Gastrocnemius medialis (tissue), 4 donors: ENCODE measurements around the gene EFCAB6. TPM values are rescaled to one million over a fixed set of nuclear protein-coding genes. Genes with fewer than 3 reads are reported as not detected.

Experiments
- ATAC-seq, 2 donors: fragments of 150-250 bp; one replicate each; pipeline ENCODE4 v1.9.1; 2016
- DNase-seq, 2 donors: peaks; one replicate each; pipeline ENCODE4 v3.0.0-alpha.2; 2019
- H3K27ac ChIP-seq, 4 donors: fragments of 200-600 bp; sonication (generic); 1 replicate in 1 of 4; 2 replicates in 3 of 4; pipeline ENCODE4 v1.5.1; 2016 to 2018; ENCODE audit warnings: mild to moderate bottlenecking in 2 of 4, moderate library complexity in 1 of 4
- H3K27me3 ChIP-seq, 3 donors: fragments of 200-600 bp; sonication (generic) in 2 of 3; 1 replicate in 1 of 3; 2 replicates in 2 of 3; pipeline versions ENCODE4 v1.5.1 to v1.6.0; 2016 to 2019; ENCODE audit warnings: mild to moderate bottlenecking in 1 of 3, moderate library complexity in 1 of 3
- H3K36me3 ChIP-seq, 2 donors: fragments of 200-600 bp; sonication (generic) in 1 of 2; one replicate each; pipeline ENCODE4 v1.5.1; 2017 to 2018
- H3K4me1 ChIP-seq, 2 donors: fragments of 200-600 bp; sonication (generic) in 1 of 2; one replicate each; pipeline ENCODE4 v1.5.1; 2016 to 2017; ENCODE audit warnings: mild to moderate bottlenecking in 2 of 2
- H3K4me3 ChIP-seq, 4 donors: fragments of 200-600 bp; sonication (generic) in 3 of 4; 1 replicate in 1 of 4; 2 replicates in 3 of 4; pipeline ENCODE4 v1.5.1; 2016 to 2019; ENCODE audit warnings: mild to moderate bottlenecking in 2 of 4
- H3K9me3 ChIP-seq, 3 donors: fragments of 200-600 bp; sonication (generic) in 2 of 3; 1 replicate in 1 of 3; 2 replicates in 2 of 3; pipeline ENCODE4 v1.5.1; 2016 to 2019
- POLR2A ChIP-seq, 2 donors: fragments of 450-650 bp; IDR thresholded peaks; one replicate each; pipeline ENCODE4 v1.6.1; 2017; ENCODE audit warnings: antibody characterized with exemption in 2 of 2, mild to moderate bottlenecking in 2 of 2, moderate library complexity in 2 of 2
- in situ Hi-C, 4 donors: fragments of 200-750 bp; cut with MboI; loops; one replicate each; pipeline versions ENCODE4 v1.15.0 to v1.8.0; 2017; ENCODE audit warnings: low sequenced_read_pairs in 4 of 4
- intact Hi-C: fragments of 100-400 bp; cut with DNase I; formaldehyde crosslinking; loops from one replicate; pipeline ENCODE4 v1.15.1; 2023; ENCODE audit warnings: low total_unique reads
- total RNA-seq, 4 donors: library from RNA; depleted of rRNA; stranded (reverse); fragments of >200 nt; gene quantifications; one replicate each; pipeline versions ENCODE4 v1.1.0 to v1.2.3, GENCODE V29; 2016
- TF ChIP-seq, protein P1 (sequence below), 5 experiments: fragments of 450-650 bp in 3 of 5; fragments of 200-600 bp in 2 of 5; sonication (generic) in 2 of 5; IDR thresholded peaks in 4 of 5; conservative IDR thresholded peaks in 1 of 5; 1 replicate in 4 of 5; 2 replicates in 1 of 5; pipeline ENCODE4 v1.5.1; 2016 to 2019; ENCODE audit warnings: antibody characterized with exemption in 5 of 5, mild to moderate bottlenecking in 3 of 5, moderate library complexity in 3 of 5

The EFCAB6 gene
- total RNA-seq, 4 donors from 2014 or later, result 0.07 to 4.4 (median 0.28) TPM

DNA sequence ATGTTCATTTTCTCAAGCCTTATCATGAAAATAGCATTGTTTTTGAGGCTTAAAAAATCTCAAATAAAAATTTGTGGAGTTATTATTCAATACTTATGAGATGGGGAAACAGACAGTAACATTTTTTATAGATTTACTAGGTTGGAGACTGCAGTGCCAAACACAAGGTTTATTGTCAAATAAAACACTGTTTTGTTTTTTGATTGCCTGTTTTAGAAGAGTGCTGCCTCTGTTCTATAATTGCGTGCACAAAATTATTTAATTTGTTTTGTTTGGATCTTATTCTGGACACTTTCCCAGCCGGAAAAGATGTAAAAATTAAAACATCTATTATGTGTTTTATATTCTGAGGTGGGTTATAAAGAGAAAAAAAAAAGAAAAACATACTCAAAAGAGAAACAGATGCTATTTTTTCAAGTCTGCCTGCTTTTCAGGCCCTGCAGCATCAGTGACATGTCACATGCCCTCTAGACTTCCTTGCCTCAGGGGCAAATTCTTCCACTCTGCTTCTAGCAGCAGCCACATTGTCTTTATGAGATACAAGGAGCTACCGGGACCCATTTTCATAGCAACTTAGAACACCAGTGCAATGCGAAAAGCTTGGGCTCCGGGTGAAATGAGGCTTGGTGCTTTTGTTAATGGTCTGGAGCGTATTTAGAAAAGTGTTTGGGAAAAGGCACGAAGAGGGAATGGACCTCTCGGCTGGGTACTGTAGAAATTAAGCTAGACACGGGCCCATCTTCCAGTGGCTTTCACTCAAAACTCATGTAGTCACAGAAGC is 77.5 kb downstream of the EFCAB6 start:
- H3K4me1 ChIP-seq, result no peaks in the 10 kb centered on the region
- TF ChIP-seq, protein P1, sequence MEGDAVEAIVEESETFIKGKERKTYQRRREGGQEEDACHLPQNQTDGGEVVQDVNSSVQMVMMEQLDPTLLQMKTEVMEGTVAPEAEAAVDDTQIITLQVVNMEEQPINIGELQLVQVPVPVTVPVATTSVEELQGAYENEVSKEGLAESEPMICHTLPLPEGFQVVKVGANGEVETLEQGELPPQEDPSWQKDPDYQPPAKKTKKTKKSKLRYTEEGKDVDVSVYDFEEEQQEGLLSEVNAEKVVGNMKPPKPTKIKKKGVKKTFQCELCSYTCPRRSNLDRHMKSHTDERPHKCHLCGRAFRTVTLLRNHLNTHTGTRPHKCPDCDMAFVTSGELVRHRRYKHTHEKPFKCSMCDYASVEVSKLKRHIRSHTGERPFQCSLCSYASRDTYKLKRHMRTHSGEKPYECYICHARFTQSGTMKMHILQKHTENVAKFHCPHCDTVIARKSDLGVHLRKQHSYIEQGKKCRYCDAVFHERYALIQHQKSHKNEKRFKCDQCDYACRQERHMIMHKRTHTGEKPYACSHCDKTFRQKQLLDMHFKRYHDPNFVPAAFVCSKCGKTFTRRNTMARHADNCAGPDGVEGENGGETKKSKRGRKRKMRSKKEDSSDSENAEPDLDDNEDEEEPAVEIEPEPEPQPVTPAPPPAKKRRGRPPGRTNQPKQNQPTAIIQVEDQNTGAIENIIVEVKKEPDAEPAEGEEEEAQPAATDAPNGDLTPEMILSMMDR (IDR thresholded peaks at IDR 0.05 in 4 of 5, conservative IDR thresholded peaks at IDR 0.05 in 1 of 5), result no peak
- no peak for TF ChIP-seq POLR2A (IDR thresholded peaks at IDR 0.05)
- no peak overlapping the region for H3K27ac ChIP-seq
- no peaks in the 10 kb centered on the region for H3K27me3 ChIP-seq
- ATAC-seq, result no peak
- no peak for DNase-seq
- H3K36me3 ChIP-seq, result no peaks in the 10 kb centered on the region
- in situ Hi-C loops (no loop called here), intact Hi-C loops (no loop called here)
- no peak overlapping the region for H3K4me3 ChIP-seq
- no peaks in the 10 kb centered on the region for H3K9me3 ChIP-seq

DNA sequence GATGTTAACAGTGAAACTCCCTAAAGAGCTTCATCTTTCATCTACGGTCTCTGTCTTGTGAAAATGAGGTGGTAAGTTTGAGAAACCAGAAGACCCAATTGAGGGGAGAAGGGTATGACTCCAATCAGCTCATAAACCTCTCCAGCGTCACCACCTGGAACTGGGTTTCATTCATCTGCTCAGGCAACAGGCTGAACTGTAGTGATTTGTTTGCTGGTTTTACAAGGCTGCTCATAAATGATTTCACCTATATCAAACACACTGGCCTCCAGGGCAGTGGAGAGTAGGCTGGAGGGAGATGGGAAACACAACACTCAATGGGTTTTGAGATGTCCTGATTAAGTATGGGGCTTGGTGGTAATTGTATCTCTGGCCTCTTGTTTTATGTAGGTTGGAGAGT is 79.0 kb downstream of the EFCAB6 start:
- no peak overlapping the region for H3K4me3 ChIP-seq
- H3K27me3 ChIP-seq, result no peaks in the 10 kb centered on the region
- no peak for DNase-seq
- intact Hi-C loops, result no loop called here
- ATAC-seq, result no peak
- no peak for TF ChIP-seq POLR2A (IDR thresholded peaks at IDR 0.05)
- TF ChIP-seq, protein P1 (IDR thresholded peaks at IDR 0.05 in 4 of 5, conservative IDR thresholded peaks at IDR 0.05 in 1 of 5), result no peak
- no peaks in the 10 kb centered on the region for H3K9me3 ChIP-seq
- H3K4me1 ChIP-seq, result no peaks in the 10 kb centered on the region
- in situ Hi-C loops, result no loop called here
- no peak overlapping the region for H3K27ac ChIP-seq
- H3K36me3 ChIP-seq, result no peaks in the 10 kb centered on the region

DNA sequence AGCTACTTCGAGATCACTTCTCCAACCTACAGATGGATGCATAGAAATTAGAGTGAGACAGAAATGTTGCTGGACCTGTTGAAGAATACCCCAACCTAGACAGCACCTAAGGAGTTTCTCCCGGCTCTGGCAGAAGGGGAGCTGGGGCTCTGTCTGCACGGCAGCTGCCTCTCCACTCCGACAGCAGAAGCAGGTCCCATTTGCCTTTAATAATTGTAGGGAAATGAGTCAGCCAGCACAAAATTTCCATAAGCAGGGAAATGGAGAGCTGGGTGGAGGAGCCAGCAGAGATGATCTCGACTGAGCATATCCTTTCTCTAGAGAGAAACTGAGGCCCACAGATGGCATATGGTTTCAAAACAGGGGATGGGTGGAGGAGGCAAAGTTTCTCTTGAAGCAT is 80.1 kb downstream of the EFCAB6 start:
- Histone ChIP-seq H3K27ac (no peak overlapping the region), H3K9me3 (no peaks in the 10 kb centered on the region), H3K4me1 (no peaks in the 10 kb centered on the region), H3K4me3 (no peak overlapping the region), H3K27me3 (no peaks in the 10 kb centered on the region), H3K36me3 (no peaks in the 10 kb centered on the region)
- DNase-seq (no peak), ATAC-seq (no peak)
- intact Hi-C loops (no loop called here), in situ Hi-C loops (no loop called here)
- TF ChIP-seq, protein P1 (IDR thresholded peaks at IDR 0.05 in 4 of 5, conservative IDR thresholded peaks at IDR 0.05 in 1 of 5), result no peak
- TF ChIP-seq POLR2A (IDR thresholded peaks at IDR 0.05), result no peak

DNA sequence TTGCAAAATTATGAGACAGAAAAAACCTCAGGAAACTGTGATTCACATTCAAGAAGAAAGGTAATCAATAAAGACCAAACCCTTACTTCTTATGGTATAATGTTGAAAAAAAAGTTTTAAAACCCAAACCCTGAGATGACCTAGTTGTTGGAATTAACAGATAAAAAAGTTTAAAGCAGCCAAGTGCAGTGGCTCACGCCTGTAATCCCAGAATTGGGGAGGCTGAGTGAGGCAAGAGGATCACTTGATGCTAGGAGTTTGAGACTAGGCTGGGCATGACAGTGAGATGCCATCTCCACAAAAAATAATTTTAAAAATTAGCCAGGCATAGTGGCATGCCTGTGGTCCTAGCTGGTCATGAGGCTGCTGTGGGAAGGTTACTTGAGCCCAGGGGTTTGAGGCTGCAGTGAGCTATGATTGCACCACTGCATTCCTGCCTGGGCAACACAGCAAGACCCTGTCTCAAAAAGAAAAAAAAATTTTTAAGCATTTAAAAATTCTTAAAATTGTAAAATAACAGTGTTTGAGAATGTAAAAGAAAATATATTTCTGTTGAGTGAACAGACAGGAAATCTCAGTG is 85.1 kb downstream of the EFCAB6 start:
- H3K36me3 ChIP-seq, result no peaks in the 10 kb centered on the region
- DNase-seq (no peak), ATAC-seq (no peak)
- TF ChIP-seq, protein P1 (IDR thresholded peaks at IDR 0.05 in 4 of 5, conservative IDR thresholded peaks at IDR 0.05 in 1 of 5), result no peak
- TF ChIP-seq POLR2A (IDR thresholded peaks at IDR 0.05), result no peak
- no peaks in the 10 kb centered on the region for H3K27me3 ChIP-seq
- H3K4me1 ChIP-seq, result no peaks in the 10 kb centered on the region
- intact Hi-C loops (no loop called here), in situ Hi-C loops (no loop called here)
- H3K9me3 ChIP-seq, result no peaks in the 10 kb centered on the region
- no peak overlapping the region for H3K4me3 ChIP-seq
- H3K27ac ChIP-seq, result no peak overlapping the region
